ENCODE data around the gene VEGFC. TPM values are rescaled to one million over a fixed set of nuclear protein-coding genes. Genes with fewer than 3 reads are reported as not detected.

The VEGFC gene
- total RNA-seq, 1 donor from 2014 or later: 11.1 TPM

DNA sequence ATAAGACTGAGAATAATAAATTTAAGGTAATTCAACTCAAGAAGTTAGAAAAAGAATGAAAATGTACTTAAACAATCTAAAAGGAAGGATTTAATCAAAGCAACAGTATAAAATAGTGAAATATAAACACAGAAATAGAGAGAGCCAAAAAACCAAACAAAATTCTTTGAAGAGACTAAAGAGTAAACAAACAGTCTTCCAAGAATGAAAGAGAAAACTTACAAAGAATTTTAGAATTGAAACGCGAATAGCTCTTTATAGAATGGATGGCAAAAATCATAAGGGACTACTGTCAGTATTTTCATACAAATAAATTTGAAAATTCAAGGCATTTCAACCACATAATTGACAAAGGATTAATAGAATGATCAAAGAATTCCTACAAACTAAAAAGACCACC, 41.7 kb downstream of the VEGFC start:
- no peaks in the 10 kb centered on the region for H3K36me3 Mint-ChIP-seq (ENCODE audit: low read depth)
- H3K4me1 Mint-ChIP-seq (ENCODE audit: low read depth): peaks cover 29% of the 10 kb centered on the region
- TF ChIP-seq, protein P1, sequence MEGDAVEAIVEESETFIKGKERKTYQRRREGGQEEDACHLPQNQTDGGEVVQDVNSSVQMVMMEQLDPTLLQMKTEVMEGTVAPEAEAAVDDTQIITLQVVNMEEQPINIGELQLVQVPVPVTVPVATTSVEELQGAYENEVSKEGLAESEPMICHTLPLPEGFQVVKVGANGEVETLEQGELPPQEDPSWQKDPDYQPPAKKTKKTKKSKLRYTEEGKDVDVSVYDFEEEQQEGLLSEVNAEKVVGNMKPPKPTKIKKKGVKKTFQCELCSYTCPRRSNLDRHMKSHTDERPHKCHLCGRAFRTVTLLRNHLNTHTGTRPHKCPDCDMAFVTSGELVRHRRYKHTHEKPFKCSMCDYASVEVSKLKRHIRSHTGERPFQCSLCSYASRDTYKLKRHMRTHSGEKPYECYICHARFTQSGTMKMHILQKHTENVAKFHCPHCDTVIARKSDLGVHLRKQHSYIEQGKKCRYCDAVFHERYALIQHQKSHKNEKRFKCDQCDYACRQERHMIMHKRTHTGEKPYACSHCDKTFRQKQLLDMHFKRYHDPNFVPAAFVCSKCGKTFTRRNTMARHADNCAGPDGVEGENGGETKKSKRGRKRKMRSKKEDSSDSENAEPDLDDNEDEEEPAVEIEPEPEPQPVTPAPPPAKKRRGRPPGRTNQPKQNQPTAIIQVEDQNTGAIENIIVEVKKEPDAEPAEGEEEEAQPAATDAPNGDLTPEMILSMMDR (IDR thresholded peaks at IDR 0.05): no peak
- H3K27ac Mint-ChIP-seq (ENCODE audit: unreplicated experiment): no peak overlapping the region
- no peak for DNase-seq (ENCODE audit: low spot score)
- H3K4me3 Mint-ChIP-seq (ENCODE audit: unreplicated experiment): no peak overlapping the region
- H3K27me3 Mint-ChIP-seq (ENCODE audit: low read depth): no peaks in the 10 kb centered on the region
- no peaks in the 10 kb centered on the region for H3K9me3 Mint-ChIP-seq (ENCODE audit: low read depth)

DNA sequence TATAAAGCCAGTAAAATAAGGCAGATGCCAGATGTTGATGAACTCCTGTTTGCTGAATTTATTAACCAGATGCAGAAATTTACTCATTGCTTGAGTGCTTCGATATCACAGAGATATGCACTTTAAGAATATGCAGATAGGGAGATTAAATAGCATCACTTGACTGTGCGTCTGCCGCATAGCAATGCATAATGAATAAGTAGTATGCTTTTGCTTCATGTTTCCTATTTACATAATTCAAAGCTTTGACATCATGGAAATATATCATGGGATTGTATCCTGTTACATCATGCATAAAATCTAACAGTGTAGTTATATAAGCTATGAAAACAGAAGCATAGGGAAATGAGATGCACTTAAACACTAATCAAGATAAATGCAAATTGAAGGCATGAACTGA, 45.9 kb downstream of the VEGFC start:
- H3K36me3 Mint-ChIP-seq (ENCODE audit: low read depth): no peaks in the 10 kb centered on the region
- no peaks in the 10 kb centered on the region for H3K27me3 Mint-ChIP-seq (ENCODE audit: low read depth)
- no peaks in the 10 kb centered on the region for H3K9me3 Mint-ChIP-seq (ENCODE audit: low read depth)
- TF ChIP-seq, protein P1 (IDR thresholded peaks at IDR 0.05): no peak
- no peak for DNase-seq (ENCODE audit: low spot score)
- no peak overlapping the region for H3K27ac Mint-ChIP-seq (ENCODE audit: unreplicated experiment)
- H3K4me3 Mint-ChIP-seq (ENCODE audit: unreplicated experiment): no peak overlapping the region
- peaks cover 16% of the 10 kb centered on the region for H3K4me1 Mint-ChIP-seq (ENCODE audit: low read depth)

DNA sequence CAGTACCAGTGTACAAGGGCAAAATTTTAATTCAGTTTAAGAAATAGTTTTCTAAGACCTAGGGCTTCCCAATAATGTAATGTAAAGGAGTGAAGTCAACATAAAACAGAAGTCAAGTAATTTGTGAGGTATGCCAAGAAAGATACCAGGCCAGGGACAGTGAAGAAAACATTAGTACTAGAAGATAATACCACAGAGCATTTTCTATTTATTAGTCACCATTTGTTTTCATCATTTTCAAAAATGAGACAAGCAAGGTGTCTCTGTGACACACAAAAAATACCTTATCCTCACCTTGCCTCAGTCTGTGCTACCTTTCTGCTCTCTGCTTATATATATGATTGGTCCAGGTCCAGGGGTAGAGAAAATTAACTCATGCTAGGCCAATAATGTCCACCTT, 46.8 kb downstream of the VEGFC start:
- H3K36me3 Mint-ChIP-seq (ENCODE audit: low read depth): no peaks in the 10 kb centered on the region
- H3K4me3 Mint-ChIP-seq (ENCODE audit: unreplicated experiment): no peak overlapping the region
- H3K27ac Mint-ChIP-seq (ENCODE audit: unreplicated experiment): no peak overlapping the region
- no peaks in the 10 kb centered on the region for H3K27me3 Mint-ChIP-seq (ENCODE audit: low read depth)
- no peak for DNase-seq (ENCODE audit: low spot score)
- TF ChIP-seq, protein P1 (IDR thresholded peaks at IDR 0.05): no peak
- H3K9me3 Mint-ChIP-seq (ENCODE audit: low read depth): no peaks in the 10 kb centered on the region
- H3K4me1 Mint-ChIP-seq (ENCODE audit: low read depth): peaks cover 24% of the 10 kb centered on the region

DNA sequence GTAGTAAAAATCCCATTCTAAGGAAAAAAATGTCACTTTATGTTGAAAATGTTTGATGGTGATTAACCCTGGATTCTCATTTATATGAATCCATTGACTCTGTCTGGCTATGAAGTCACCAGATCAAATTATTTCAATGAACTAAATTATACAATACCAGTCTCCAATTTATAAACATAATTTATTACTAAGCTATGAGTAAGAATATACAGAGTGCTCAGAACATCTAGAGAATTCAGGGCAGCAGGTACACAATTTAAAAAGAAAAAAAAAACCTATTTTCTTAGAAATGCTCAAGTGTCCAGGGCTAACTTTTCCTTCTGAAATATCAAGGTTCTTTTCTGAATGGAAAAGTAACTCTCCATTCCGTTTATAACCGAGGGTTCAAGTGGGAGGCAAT, 48.6 kb downstream of the VEGFC start:
- TF ChIP-seq, protein P1 (IDR thresholded peaks at IDR 0.05): no peak
- H3K36me3 Mint-ChIP-seq (ENCODE audit: low read depth): no peaks in the 10 kb centered on the region
- no peak overlapping the region for H3K4me3 Mint-ChIP-seq (ENCODE audit: unreplicated experiment)
- no peaks in the 10 kb centered on the region for H3K9me3 Mint-ChIP-seq (ENCODE audit: low read depth)
- no peak for DNase-seq (ENCODE audit: low spot score)
- H3K4me1 Mint-ChIP-seq (ENCODE audit: low read depth): peaks cover 21% of the 10 kb centered on the region
- H3K27me3 Mint-ChIP-seq (ENCODE audit: low read depth): no peaks in the 10 kb centered on the region
- H3K27ac Mint-ChIP-seq (ENCODE audit: unreplicated experiment): no peak overlapping the region

DNA sequence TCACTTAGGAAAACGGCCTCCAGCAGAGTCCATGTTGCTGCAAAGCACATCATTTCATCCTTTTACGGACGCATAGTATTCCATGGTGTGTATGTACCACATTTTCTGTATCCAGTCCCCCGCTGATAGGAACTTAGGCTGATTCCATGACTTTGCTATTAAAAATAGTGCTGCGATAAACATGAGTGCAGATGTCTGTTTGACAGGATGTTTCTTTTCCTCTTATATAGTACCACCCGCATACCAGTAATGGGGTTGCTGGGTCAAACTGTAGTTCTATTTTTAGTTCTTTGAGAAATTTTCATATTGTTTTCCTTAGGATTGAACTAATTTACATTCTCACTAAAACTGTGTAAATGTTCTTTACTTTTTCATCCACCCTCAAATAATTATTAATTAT, 50.5 kb downstream of the VEGFC start:
- TF ChIP-seq, protein P1 (IDR thresholded peaks at IDR 0.05): no peak
- Mint-ChIP-seq H3K36me3 (ENCODE audit: low read depth) (no peaks in the 10 kb centered on the region), H3K27ac (ENCODE audit: unreplicated experiment) (no peak overlapping the region), H3K4me1 (ENCODE audit: low read depth) (peaks cover 21% of the 10 kb centered on the region), H3K9me3 (ENCODE audit: low read depth) (no peaks in the 10 kb centered on the region), H3K4me3 (ENCODE audit: unreplicated experiment) (no peak overlapping the region), H3K27me3 (ENCODE audit: low read depth) (no peaks in the 10 kb centered on the region)
- DNase-seq (ENCODE audit: low spot score): no peak

Measured in chondrocyte (in vitro differentiated cells).